ENCODE measurements around the gene GUCA2A.

The GUCA2A gene

DNA sequence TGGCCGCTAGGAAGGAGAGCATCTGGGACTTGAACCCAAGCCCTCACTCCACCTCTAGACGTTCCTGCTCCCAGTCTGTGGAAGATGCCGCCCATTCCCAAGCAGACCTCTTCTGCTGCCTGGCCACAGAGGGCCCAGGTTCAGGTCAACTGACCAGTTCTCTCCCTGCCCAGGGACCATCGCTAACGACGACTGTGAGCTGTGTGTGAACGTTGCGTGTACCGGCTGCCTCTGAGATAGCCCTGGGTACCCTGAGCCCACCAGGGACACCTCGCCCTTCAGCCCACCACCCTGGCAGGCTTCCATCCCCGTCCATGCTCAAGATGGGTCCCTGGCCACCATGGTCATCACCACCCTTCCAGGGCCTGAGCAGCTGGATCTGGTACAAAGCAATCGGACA lies 9.2 kb downstream of the GUCA2A start:
- no peak for DNase-seq (ENCODE audit: low read depth in 1 of 2, low spot score in 1 of 2)

DNA sequence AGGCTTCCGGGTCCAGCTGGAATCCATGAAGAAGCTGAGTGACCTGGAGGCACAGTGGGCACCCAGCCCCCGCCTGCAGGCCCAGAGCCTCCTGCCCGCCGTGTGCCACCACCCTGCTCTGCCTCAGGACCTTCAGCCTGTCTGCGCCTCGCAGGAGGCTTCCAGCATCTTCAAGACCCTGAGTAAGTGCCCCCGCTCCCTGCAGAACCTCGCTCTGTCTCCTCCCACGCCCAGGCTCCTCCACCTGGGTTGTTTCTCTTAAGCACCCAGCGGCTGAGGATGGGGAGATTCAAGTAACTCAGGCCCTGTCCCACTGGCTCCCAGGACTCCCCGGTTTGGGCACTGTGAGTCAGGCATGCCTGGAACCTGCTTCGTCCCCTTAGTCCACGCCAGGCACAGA lies 9.9 kb downstream of the GUCA2A start:
- no peak for DNase-seq (ENCODE audit: low read depth in 1 of 2, low spot score in 1 of 2)

DNA sequence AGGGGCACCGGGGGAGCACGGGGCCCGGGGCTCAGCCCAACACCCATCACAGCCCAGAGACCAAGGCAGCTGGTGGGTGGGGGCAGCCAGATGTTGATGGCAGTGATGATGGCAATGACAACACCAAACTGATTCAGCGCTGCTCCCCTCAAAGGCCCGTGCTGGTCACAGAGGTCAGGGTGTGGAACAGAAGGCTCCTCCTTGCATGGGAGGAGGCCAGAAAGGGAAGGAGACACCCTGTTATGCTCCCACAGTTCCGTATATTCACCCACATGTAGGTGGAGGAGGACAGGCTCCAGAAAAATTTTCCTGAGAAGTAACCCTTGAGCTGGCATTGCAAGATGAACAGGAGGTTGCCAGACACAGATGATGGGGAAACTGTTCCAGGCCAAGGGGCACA lies 10.9 kb downstream of the GUCA2A start:
- no peak for DNase-seq (ENCODE audit: low read depth in 1 of 2, low spot score in 1 of 2)

DNA sequence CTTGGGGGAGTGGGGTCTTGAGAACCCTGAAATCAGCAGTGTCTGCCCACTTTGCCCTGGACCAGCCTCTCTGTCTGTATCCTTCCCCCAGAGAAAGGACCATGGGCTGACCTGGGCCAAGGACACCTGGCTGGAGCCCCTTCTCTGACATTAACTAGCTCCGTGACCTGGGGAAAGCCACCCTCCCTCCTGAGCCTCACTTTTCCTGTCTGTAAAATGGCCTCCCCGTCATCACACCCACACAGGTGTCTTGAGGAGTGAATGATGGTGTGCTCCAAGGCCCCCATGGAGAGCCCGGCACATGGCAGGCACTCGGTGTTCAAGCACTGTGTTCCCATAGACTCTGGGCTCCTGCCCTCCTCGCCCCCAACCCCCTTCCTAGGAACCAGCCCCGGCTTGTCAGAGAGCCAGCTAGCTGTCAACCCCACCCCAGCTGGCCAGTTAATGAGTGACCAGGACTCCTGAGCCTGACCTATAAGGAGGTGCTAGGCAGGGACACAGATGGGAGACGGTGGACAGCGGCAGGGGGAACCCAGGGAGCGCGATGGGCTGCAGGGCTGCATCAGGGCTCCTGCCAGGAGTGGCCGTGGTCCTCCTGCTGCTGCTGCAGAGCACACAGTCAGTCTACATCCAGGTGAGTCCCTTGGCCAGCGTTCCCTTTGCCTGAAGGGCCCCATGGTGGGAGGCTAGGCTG lies 11.5 kb downstream of the GUCA2A start, which contains the start of gene GUCA2B:
Gene GUCA2B, plus strand, starts transcription at position 504 of the 694 bp plus-strand sequence. Its CDS starts 41 bp downstream, at position 545.
- no peak for DNase-seq (ENCODE audit: low read depth in 1 of 2, low spot score in 1 of 2)

GRCh38 chr1:42152119-42152518 lies 12.4 kb downstream of the GUCA2A start:
- DNase-seq (ENCODE audit: low read depth in 1 of 2, low spot score in 1 of 2): no peak

DNA sequence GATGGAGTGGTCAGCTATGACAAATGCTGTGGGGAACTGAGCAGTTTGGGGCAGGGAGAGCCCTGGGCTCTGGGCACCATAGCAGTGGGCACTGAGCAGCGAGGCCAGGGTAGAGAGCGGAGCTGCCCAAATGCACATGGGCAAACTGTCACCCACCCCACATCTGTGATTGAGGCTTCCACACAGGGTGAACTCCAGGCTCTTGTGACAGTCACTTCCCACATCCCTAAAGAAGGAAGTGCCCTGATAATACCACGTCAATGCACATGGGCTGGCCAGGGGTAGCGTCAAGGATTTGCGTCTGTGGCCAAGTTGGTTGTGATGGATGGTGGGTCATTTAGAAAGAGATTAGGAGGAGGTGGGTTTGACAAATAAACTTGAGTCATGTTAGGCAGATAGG lies 13.9 kb downstream of the GUCA2A start:
- no peak for DNase-seq (ENCODE audit: low read depth in 1 of 2, low spot score in 1 of 2)

- no peak for DNase-seq (ENCODE audit: low read depth in 1 of 2, low spot score in 1 of 2)
Measured at GRCh38 chr1:42148166-42148565, 16.4 kb downstream of the GUCA2A start.

GRCh38 chr1:42146626-42147320 lies 17.8 kb downstream of the GUCA2A start:
- DNase-seq (ENCODE audit: low read depth in 1 of 2, low spot score in 1 of 2): peak; percentile 35 to 45

- no peak for DNase-seq (ENCODE audit: low read depth in 1 of 2, low spot score in 1 of 2)
Measured at GRCh38 chr1:42145764-42146625, 18.6 kb downstream of the GUCA2A start.

DNA sequence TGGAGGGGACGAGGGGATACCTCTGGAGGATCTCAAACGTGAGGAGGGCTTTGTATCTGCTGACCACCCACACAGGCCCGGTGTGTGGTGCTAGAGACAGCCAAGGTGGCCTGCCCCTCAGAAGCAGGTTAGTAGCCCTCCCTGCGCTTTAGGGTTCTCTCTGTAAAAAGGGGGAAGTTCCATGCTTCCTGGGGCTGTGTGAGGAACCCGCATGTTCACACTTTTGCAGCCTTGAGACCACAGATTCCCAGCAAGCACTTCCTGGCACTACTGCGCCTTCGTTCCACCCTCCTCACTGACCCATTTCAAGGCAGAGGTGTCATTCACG lies 19.2 kb downstream of the GUCA2A start:
- DNase-seq (ENCODE audit: low read depth in 1 of 2, low spot score in 1 of 2): no peak

DNA sequence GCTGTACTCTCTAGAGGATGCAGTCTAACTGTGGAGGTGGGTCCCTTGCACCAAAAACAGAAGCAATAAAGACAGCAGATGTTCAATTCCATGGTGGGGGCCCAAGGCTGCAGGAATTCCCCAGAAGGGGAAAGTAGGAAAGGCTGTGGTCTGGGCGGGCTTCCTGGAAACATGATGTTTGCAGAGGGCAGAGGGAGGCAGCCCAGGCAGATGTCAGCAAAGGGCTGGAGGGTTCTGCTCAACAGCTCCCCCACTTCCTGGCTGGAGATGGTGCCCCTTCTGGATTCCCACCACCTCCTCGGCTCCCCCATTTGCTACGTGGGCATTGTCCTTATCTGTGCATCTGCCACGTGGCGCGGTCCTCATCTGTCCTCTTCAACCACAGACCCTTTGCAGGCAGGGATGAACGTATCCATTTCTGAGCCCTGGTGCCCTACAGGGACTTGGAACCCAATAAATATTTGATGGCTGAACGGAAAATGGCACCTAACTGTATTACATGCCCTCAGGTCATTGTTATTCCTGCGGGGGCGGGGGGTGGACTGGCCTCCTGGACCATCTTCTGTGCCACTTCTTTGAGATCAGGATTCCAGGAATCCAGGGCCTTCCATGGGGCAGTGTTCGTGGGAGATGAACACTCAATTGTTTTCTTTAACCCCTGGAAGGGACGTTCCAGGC lies 19.7 kb downstream of the GUCA2A start:
- no peak for DNase-seq (ENCODE audit: low read depth in 1 of 2, low spot score in 1 of 2)

GRCh38 chr1:42143896-42144710 lies 20.4 kb downstream of the GUCA2A start:
- DNase-seq (ENCODE audit: low read depth in 1 of 2, low spot score in 1 of 2): no peak

DNA sequence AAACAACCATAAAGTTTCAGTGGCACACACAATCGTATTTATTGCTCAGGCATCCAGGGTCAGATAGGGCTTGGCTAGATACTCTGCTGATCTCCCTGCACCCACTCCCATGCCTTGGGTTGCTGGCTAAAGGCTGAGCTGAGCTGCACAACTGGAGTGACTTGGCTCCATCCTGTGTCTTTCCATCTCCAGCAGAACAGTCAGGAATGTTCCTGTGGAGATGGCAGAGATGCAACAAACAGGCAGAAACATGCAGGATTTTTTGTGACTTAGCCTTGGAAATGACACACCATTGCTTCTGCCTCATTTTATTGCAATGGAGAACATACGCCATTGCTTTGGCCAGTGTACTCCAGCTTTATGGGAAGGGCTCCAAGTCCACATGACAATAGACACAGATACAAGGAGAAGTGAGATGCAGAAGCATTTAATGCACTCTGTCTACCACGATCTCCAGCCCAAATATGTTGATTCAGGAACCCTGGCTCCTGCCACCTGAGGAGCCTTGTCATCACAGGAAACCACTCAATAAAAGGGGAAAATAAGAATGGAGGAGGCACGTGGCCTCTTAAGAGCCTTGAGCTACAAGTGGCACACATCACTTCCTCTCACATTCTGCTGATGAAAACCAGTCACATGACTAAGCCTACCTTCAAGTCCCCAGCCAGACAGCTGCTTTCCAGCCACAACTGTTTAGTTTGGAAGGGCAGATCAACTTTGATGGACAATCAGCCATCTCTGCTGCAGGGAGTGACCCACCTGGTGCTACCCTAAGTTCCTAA lies 21.5 kb downstream of the GUCA2A start:
- DNase-seq (ENCODE audit: low read depth in 1 of 2, low spot score in 1 of 2): no peak

- no peak for DNase-seq (ENCODE audit: low read depth in 1 of 2, low spot score in 1 of 2)
Measured at GRCh38 chr1:42141978-42142377, 22.6 kb downstream of the GUCA2A start.

GRCh38 chr1:42140191-42140590 lies 24.4 kb downstream of the GUCA2A start:
- no peak for DNase-seq (ENCODE audit: low read depth in 1 of 2, low spot score in 1 of 2)

DNA sequence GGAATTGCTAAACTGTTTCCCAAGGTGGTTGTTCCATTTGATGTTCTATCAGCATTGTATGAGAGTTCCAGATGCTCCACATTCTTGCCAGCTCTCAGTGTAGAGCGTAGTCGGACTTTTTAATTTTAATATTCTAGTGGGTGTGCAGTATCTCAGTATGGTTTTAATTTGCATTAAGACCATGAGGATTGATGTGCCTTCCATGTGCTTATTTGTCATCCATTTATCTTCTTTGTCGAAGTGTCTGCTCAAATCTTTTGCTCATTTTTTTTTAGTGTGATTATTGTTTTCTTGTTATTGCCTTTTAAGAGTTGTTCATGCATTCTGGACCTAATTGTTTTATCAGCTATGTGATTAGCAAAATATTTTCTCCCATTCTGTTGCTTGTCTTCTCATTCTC lies 25.1 kb downstream of the GUCA2A start:
- DNase-seq (ENCODE audit: low read depth in 1 of 2, low spot score in 1 of 2): no peak

GRCh38 chr1:42138586-42138985 lies 26.0 kb downstream of the GUCA2A start:
- no peak for DNase-seq (ENCODE audit: low read depth in 1 of 2, low spot score in 1 of 2)

DNA sequence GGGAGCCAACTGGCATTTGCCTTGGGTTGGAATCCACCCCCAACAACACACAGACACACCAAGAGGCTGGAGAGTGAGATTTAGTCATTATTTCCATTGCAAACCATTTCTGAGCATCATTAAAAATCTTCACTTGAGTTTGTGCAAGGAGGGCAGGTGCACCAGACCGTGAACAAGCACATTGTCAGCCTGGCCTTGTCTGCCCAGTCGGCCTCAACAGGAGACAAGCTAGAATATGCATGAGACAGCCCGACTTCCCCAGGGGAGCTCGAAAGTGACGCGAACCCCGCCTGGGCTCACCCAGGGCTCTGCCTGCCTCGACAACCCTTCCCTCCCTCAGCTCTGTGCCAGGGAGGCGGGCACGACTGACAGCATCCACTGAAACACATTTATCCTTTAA lies 26.8 kb downstream of the GUCA2A start:
- no peak for DNase-seq (ENCODE audit: low read depth in 1 of 2, low spot score in 1 of 2)

DNA sequence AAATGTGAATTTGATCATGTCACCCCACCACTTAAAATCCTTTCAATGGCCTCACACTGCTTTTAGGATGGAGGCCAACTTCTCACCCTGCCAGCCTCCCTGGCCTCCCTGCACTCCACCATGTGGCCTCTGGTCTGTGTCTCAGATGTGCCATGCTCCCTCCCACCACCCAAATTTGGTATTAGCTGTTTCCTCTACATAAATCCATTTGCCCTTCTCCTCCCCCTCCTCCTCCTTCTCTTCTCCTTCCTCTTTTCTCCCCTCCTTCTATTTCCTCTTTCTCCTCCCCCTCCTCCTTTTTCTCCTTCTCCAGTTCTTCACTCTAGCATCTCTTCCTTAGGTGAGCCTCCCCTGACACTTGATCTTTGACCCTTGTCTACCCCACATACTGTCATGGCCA lies 28.1 kb downstream of the GUCA2A start:
- no peak for DNase-seq (ENCODE audit: low read depth in 1 of 2, low spot score in 1 of 2)

DNA sequence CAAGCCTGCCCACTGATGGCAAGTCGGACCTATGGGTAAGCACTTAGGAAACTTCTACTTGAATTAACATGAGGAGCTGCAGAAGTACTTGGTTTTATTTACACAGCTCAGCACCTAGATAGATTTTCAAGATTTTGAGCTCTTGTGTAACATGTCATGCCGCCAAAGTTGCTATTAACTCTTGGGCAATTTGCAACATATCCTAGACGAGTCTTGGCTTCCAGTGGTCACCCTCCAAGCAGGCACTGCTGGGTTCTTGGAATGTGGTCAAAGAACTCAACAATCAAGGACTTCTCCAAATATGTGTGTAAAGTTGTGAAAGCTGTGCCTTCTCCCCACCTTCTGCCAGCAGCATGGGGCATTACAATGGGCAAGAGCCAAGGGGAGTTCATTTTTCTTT lies 29.1 kb downstream of the GUCA2A start:
- no peak for DNase-seq (ENCODE audit: low read depth in 1 of 2, low spot score in 1 of 2)
